PFSK-1 (cell line): Measurements from ENCODE around the gene PCDHA9.

Experiments used
- POLR2AphosphoS5 ChIP-seq: IDR thresholded peaks from 2 replicates; pipeline ENCODE4 v1.6.1; 2012; ENCODE audit warnings: low read depth, mild to moderate bottlenecking, control low read depth, low read length, moderate library complexity
- TAF1 ChIP-seq: IDR thresholded peaks from 2 replicates; pipeline ENCODE4 v1.6.1; 2012; ENCODE audit warnings: low read length, control low read depth, borderline replicate concordance; ENCODE audit not compliant: insufficient read depth

GRCh38 chr5:140802781-140803271 lies 45.4 kb upstream of the PCDHA9 start:
- no peak for TF ChIP-seq POLR2AphosphoS5
- TF ChIP-seq TAF1 = no peak
